ENCODE measurements around the gene MUC5AC. TPM values are rescaled to one million over a fixed set of nuclear protein-coding genes. Genes with fewer than 3 reads are reported as not detected.

The MUC5AC gene
- total RNA-seq, 4 donors from 2014 or later, result not detected

GRCh38 chr11:1178201-1178885 is 20.6 kb downstream of the MUC5AC start:
- no peak overlapping the region for H3K4me3 ChIP-seq (replicated peaks in 1 of 3)
- intact Hi-C loops (cut with DNase I), result no loop called here
- H3K27me3 ChIP-seq, result no peaks in the 10 kb centered on the region

DNA sequence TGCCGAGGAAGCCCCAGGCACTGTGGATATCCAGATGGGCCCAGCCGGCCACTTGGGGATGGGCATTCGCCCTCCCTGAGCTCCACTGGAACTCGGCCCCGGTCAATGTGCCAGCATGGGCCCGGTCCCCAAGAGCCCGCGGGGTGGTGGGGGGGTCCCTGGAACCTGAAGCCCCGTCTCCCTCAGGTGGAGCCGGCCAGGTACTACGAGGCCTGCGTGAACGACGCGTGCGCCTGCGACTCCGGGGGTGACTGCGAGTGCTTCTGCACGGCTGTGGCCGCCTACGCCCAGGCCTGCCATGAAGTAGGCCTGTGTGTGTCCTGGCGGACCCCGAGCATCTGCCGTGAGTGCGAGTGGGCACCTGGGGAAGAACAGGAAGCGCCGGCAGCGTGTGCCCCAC is 21.2 kb downstream of the MUC5AC start:
- H3K27me3 ChIP-seq, result no peaks in the 10 kb centered on the region
- H3K4me1 ChIP-seq, result no peaks in the 10 kb centered on the region
- DNase-seq, result no peak
- H3K4me3 ChIP-seq (replicated peaks in 1 of 3), result no peak overlapping the region
- no peak overlapping the region for H3K27ac ChIP-seq
- H3K36me3 ChIP-seq, result no peaks in the 10 kb centered on the region
- TF ChIP-seq, protein P1, sequence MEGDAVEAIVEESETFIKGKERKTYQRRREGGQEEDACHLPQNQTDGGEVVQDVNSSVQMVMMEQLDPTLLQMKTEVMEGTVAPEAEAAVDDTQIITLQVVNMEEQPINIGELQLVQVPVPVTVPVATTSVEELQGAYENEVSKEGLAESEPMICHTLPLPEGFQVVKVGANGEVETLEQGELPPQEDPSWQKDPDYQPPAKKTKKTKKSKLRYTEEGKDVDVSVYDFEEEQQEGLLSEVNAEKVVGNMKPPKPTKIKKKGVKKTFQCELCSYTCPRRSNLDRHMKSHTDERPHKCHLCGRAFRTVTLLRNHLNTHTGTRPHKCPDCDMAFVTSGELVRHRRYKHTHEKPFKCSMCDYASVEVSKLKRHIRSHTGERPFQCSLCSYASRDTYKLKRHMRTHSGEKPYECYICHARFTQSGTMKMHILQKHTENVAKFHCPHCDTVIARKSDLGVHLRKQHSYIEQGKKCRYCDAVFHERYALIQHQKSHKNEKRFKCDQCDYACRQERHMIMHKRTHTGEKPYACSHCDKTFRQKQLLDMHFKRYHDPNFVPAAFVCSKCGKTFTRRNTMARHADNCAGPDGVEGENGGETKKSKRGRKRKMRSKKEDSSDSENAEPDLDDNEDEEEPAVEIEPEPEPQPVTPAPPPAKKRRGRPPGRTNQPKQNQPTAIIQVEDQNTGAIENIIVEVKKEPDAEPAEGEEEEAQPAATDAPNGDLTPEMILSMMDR (IDR thresholded peaks at IDR 0.05), result no peak
- no peak for TF ChIP-seq POLR2A (IDR thresholded peaks at IDR 0.05)
- WGBS, 2 donors, result 63 to 100% methylated on average over 2 to 3 of the region's 29 CpGs
- intact Hi-C loops (cut with DNase I), result no loop called here
- no peaks in the 10 kb centered on the region for H3K9me3 ChIP-seq

More at GRCh38 chr11:1178201-1178885, 20.6 kb downstream of the MUC5AC start:
- Histone ChIP-seq H3K27ac (no peak overlapping the region), H3K36me3 (no peaks in the 10 kb centered on the region), H3K4me1 (no peaks in the 10 kb centered on the region), H3K9me3 (no peaks in the 10 kb centered on the region)
- 87 to 91% methylated on average over 24 to 29 of the region's 31 CpGs for WGBS, 2 donors
- no peak for DNase-seq
- no peak for TF ChIP-seq POLR2A (IDR thresholded peaks at IDR 0.05)
- TF ChIP-seq, protein P1 (IDR thresholded peaks at IDR 0.05), result no peak

DNA sequence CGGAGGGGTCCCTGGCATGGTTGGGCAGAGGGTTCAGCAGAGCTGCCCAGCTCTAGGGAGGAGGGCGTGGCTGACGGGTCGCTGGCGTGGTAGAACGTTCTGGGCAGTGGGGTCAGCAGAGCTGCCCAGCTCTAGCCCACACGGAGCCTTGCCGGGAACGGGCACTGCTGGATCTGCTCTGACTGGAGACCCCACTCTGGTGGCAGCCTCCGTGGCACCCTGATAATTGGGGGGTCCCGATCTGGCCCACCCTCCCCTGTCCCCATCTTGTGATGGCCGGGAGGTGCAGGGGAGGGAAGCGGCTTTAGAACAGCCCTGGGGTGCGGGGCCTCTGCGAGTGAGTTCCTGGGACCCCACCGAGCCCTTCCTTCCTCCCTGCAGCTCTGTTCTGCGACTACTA is 21.9 kb downstream of the MUC5AC start:
- H3K4me1 ChIP-seq, result no peaks in the 10 kb centered on the region
- 72 to 77% methylated on average over 6 to 13 of the region's 17 CpGs for WGBS, 2 donors
- no peaks in the 10 kb centered on the region for H3K9me3 ChIP-seq
- no peak overlapping the region for H3K27ac ChIP-seq
- no peak overlapping the region for H3K4me3 ChIP-seq (replicated peaks in 1 of 3)
- TF ChIP-seq, protein P1 (IDR thresholded peaks at IDR 0.05), result no peak
- TF ChIP-seq POLR2A (IDR thresholded peaks at IDR 0.05), result no peak
- H3K36me3 ChIP-seq, result no peaks in the 10 kb centered on the region
- intact Hi-C loops (cut with DNase I), result no loop called here
- no peaks in the 10 kb centered on the region for H3K27me3 ChIP-seq
- DNase-seq, result no peak

- Histone ChIP-seq H3K36me3 (no peaks in the 10 kb centered on the region), H3K27ac (no peak overlapping the region), H3K4me1 (no peaks in the 10 kb centered on the region), H3K4me3 (replicated peaks in 1 of 3) (no peak overlapping the region), H3K27me3 (no peaks in the 10 kb centered on the region), H3K9me3 (no peaks in the 10 kb centered on the region)
- WGBS, 2 donors, result 86% methylated on average over 8 of the region's 15 CpGs; no CpG with 5 or more reads in 1 of the 2 donors
- TF ChIP-seq POLR2A (IDR thresholded peaks at IDR 0.05), result no peak
- TF ChIP-seq, protein P1 (IDR thresholded peaks at IDR 0.05), result no peak
- intact Hi-C loops (cut with DNase I), result no loop called here
- DNase-seq, result no peak
These were observed 22.4 kb downstream of the MUC5AC start for GRCh38 chr11:1180171-1180570.

GRCh38 chr11:1180947-1181391 is 23.2 kb downstream of the MUC5AC start:
- intact Hi-C loops (cut with DNase I), result no loop called here
- no peaks in the 10 kb centered on the region for H3K9me3 ChIP-seq

More at GRCh38 chr11:1180947-1181391, 23.2 kb downstream of the MUC5AC start:
- no peak overlapping the region for H3K27ac ChIP-seq
- no peaks in the 10 kb centered on the region for H3K27me3 ChIP-seq
- H3K4me3 ChIP-seq (replicated peaks in 1 of 3), result no peak overlapping the region
- H3K36me3 ChIP-seq, result no peaks in the 10 kb centered on the region
- WGBS, 2 donors, result 84 to 86% methylated on average over 10 to 17 of the region's 29 CpGs
- no peak for DNase-seq
- no peaks in the 10 kb centered on the region for H3K4me1 ChIP-seq
- TF ChIP-seq, protein P1 (IDR thresholded peaks at IDR 0.05), result no peak
- no peak for TF ChIP-seq POLR2A (IDR thresholded peaks at IDR 0.05)
